Thymus (tissue), 11 donors: Measurements from ENCODE around the gene PA2G4. TPM values are rescaled to one million over a fixed set of nuclear protein-coding genes. Genes with fewer than 3 reads are reported as not detected.

Source experiments
- DNase-seq, 9 donors: peaks; one replicate each; pipeline ENCODE4 v3.0.0-alpha.2; 2013; ENCODE audit warnings: low spot score in 9 of 9, low read depth in 6 of 9, missing footprints in 1 of 9
- H3K27ac ChIP-seq, 2 donors: one replicate each; pipeline ENCODE4 v1.5.1; 2013; ENCODE audit warnings: control low read depth in 1 of 2, low read depth in 1 of 2, low read length in 1 of 2, mild to moderate bottlenecking in 1 of 2, moderate library complexity in 1 of 2
- H3K27me3 ChIP-seq, 2 donors: one replicate each; pipeline ENCODE4 v1.5.1; 2013; ENCODE audit warnings: low read length in 1 of 2; ENCODE audit not compliant: control insufficient read depth in 2 of 2, insufficient read depth in 1 of 2
- H3K36me3 ChIP-seq, 2 donors: one replicate each; pipeline ENCODE4 v1.5.1; 2013; ENCODE audit warnings: low read length in 1 of 2, mild to moderate bottlenecking in 1 of 2, moderate library complexity in 1 of 2; ENCODE audit not compliant: control insufficient read depth in 2 of 2, insufficient read depth in 2 of 2
- H3K4me1 ChIP-seq, 2 donors: one replicate each; pipeline ENCODE4 v1.5.1; 2013; ENCODE audit warnings: low read length in 2 of 2; ENCODE audit not compliant: control insufficient read depth in 2 of 2, insufficient read depth in 2 of 2
- H3K4me3 ChIP-seq, 2 donors: one replicate each; pipeline ENCODE4 v1.5.1; 2013; ENCODE audit warnings: low read length in 2 of 2, control low read depth in 1 of 2, mild to moderate bottlenecking in 1 of 2
- H3K9me3 ChIP-seq, 2 donors: one replicate each; pipeline ENCODE4 v1.5.1; 2013; ENCODE audit warnings: low read length in 1 of 2, mild to moderate bottlenecking in 1 of 2; ENCODE audit not compliant: control insufficient read depth in 2 of 2, insufficient read depth in 1 of 2
- WGBS: extraction: QIAGEN DNeasy Blood & Tissue Kit; methylation state at CpG from one replicate; pipeline ENCODE4 v1.1.7; 2013; 5-methylcytosine and 5-hydroxymethylcytosine counted together
- polyA plus RNA-seq: library from polyadenylated mRNA; stranded (reverse); fragments of 200-250 nt; gene quantifications from one replicate; pipeline ENCODE4 v1.2.3, GENCODE V29; 2013
- total RNA-seq: library from RNA; stranded (reverse); fragments of 120-200 nt; gene quantifications from one replicate; pipeline ENCODE4 v1.2.4, GENCODE V29; 2013
- donor health status: healthy.

PA2G4 gene
- total and polyA plus RNA-seq, 2 donors = 67.9 to 170 TPM

GRCh38 chr12:56127485-56127887, 23.1 kb downstream of the PA2G4 start:
- Histone ChIP-seq H3K4me3 (peak overlapping the region; percentile 36 to 63), H3K27me3 (no peaks in the 10 kb centered on the region), H3K36me3 (peaks cover 22 to 26% of the 10 kb centered on the region in 2 donors), H3K27ac (peak overlapping the region in 1 of 2 donors; percentile 93), H3K4me1 (peaks cover 19 to 45% of the 10 kb centered on the region in 2 donors), H3K9me3 (peaks cover 0 to 7% of the 10 kb centered on the region in 2 donors)
- 1% methylated on average over 8 of the region's 8 CpGs for WGBS
- no peak for DNase-seq

DNA sequence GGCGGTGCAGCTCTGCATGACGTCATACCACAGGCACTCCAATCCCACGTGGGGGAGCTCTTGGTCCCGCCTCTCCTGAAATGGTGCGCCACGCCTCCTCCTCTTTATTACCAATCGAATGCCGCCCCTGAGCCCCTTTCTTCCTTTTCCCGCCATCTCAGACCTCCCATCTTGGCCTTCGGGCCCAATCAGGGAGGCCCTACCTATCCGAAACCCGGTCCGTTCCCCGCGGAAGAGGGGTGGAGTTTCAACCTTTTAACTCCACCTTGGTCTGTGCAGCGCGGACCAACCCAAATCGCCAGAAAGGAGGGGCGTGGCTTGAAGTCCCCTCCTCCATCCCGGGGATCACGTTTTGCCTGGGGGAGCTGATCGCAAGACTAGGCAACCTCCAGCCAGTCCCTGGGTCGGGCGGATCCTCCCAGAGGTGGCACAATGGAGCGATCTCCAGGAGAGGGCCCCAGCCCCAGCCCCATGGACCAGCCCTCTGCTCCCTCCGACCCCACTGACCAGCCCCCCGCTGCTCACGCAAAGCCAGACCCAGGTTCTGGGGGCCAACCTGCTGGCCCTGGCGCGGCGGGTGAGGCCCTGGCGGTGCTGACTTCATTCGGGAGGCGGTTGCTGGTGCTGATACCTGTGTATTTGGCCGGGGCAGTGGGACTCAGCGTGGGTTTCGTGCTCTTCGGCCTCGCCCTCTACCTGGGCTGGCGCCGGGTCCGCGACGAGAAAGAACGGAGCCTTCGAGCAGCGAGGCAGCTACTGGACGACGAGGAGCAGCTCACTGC, 23.7 kb downstream of the PA2G4 start, which contains the start of gene ESYT1:
TSS of gene ESYT1 (plus strand) at position 380 of the 782 bp plus-strand sequence. CDS start at position 433, 53 bp downstream.
- WGBS = under 1% methylated on average over 49 of the region's 49 CpGs
- Histone ChIP-seq H3K4me1 (peaks cover 19 to 45% of the 10 kb centered on the region in 2 donors), H3K27ac (peak within 1 kb of the TSS; percentile 93)

GRCh38 chr12:56128670-56129205, 24.4 kb downstream of the PA2G4 start:
- Histone ChIP-seq H3K4me3 (peak overlapping the region; percentile 63 to 88), H3K27ac (peak overlapping the region; percentile 82 to 93), H3K9me3 (peaks cover 0 to 7% of the 10 kb centered on the region in 2 donors), H3K4me1 (peaks cover 19 to 45% of the 10 kb centered on the region in 2 donors), H3K36me3 (peaks cover 33 to 35% of the 10 kb centered on the region in 2 donors), H3K27me3 (no peaks in the 10 kb centered on the region)
- under 1% methylated on average over 20 of the region's 20 CpGs for WGBS
- DNase-seq = peak in 1 of 9 donors; percentile 53

More for the DNA sequence above, 23.7 kb downstream of the PA2G4 start, which contains the start of gene ESYT1:
- H3K9me3 ChIP-seq = peaks cover 0 to 7% of the 10 kb centered on the region in 2 donors
- peak; percentile 93 to 100 (median 99) for DNase-seq
- peaks cover 27 to 29% of the 10 kb centered on the region in 2 donors for H3K36me3 ChIP-seq
- no peaks in the 10 kb centered on the region for H3K27me3 ChIP-seq
- peak within 1 kb of the TSS; percentile 63 to 88 for H3K4me3 ChIP-seq

- H3K36me3 ChIP-seq = peaks cover 40 to 42% of the 10 kb centered on the region in 2 donors
- peaks cover 19 to 45% of the 10 kb centered on the region in 2 donors for H3K4me1 ChIP-seq
- under 1% methylated on average over 29 of the region's 29 CpGs for WGBS
- H3K4me3 ChIP-seq = peak overlapping the region; percentile 63 to 88
- H3K27me3 ChIP-seq = no peaks in the 10 kb centered on the region
- peak in 4 of 9 donors; percentile 49 to 82 (median 64) for DNase-seq
- H3K27ac ChIP-seq = peak overlapping the region; percentile 82 to 93
- H3K9me3 ChIP-seq = peaks cover 0 to 7% of the 10 kb centered on the region in 2 donors
Measured at GRCh38 chr12:56129206-56129941, 25.0 kb downstream of the PA2G4 start.

DNA sequence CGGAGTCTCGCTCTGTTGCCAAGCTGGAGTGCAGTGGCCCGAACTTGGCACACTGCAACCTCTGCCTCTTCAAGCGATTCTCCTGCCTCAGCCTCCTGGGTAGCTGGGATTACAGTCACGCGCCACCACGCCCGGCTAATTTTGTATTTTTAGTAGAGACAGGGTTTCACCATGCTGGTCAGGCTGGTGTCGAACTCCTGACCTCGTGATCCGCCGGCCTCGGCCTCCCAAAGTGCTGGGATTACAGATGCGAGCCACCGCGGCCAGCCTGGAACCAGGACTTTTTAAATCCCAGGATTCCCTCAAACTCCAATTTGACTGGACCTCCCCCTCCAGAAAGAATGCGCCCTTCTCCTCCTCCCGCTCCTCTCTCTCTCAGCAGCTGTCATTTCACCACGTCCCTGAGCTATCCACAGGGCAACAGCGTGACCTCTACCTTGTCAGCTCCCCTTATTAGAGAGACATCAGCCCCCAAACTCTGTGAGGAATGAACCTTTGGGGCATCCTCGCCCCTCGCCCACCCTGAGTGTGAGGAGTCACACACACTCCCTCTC, 25.7 kb downstream of the PA2G4 start:
- WGBS = 75% methylated on average over 22 of the region's 22 CpGs

GRCh38 chr12:56130876-56131275, 26.5 kb downstream of the PA2G4 start:
- peaks cover 19 to 37% of the 10 kb centered on the region in 2 donors for H3K4me1 ChIP-seq
- peaks cover 40 to 53% of the 10 kb centered on the region in 2 donors for H3K36me3 ChIP-seq
- no peaks in the 10 kb centered on the region for H3K27me3 ChIP-seq
- peaks cover 0 to 7% of the 10 kb centered on the region in 2 donors for H3K9me3 ChIP-seq
- H3K4me3 ChIP-seq = no peak overlapping the region
- 98% methylated on average over 4 of the region's 4 CpGs for WGBS
- no peak overlapping the region for H3K27ac ChIP-seq
- DNase-seq = no peak

More for the DNA sequence above, 25.7 kb downstream of the PA2G4 start:
- Histone ChIP-seq H3K27ac (peak overlapping the region; percentile 82 to 93), H3K4me1 (peaks cover 19 to 45% of the 10 kb centered on the region in 2 donors), H3K36me3 (peaks cover 40 to 47% of the 10 kb centered on the region in 2 donors), H3K4me3 (peak overlapping the region; percentile 63 to 88), H3K9me3 (peaks cover 0 to 7% of the 10 kb centered on the region in 2 donors), H3K27me3 (no peaks in the 10 kb centered on the region)
- DNase-seq = no peak

DNA sequence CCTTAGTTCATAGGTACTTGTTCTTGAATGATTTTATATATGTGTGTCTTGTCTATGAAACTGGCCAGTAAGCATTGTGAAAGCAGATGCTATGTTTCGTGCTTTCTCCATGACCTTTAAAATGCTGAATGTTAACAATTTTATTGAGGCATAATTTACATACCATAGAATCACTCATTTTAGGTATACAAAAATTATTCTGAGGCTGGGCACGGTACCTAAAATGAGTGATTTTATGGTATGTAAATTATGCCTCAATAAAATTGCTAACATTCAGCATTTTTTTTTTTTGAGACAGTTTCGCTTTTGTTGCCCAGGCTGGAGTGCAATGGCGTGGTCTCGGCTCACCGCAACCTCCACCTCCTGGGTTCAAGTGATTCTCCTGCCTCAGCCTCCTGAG, 30.5 kb downstream of the PA2G4 start:
- Histone ChIP-seq H3K27me3 (no peaks in the 10 kb centered on the region), H3K36me3 (peaks cover 69 to 92% of the 10 kb centered on the region in 2 donors), H3K9me3 (peaks cover 0 to 7% of the 10 kb centered on the region in 2 donors), H3K4me1 (peaks cover 2 to 29% of the 10 kb centered on the region in 2 donors), H3K27ac (no peak overlapping the region), H3K4me3 (no peak overlapping the region)
- no peak for DNase-seq
- 99% methylated on average over 6 of the region's 6 CpGs for WGBS

GRCh38 chr12:56137853-56138571, 33.7 kb downstream of the PA2G4 start:
- H3K27ac ChIP-seq = peak overlapping the region; percentile 57 to 61
- peak in 1 of 9 donors; percentile 31 for DNase-seq
- no peaks in the 10 kb centered on the region for H3K9me3 ChIP-seq
- 95% methylated on average over 14 of the region's 14 CpGs for WGBS
- no peak overlapping the region for H3K4me3 ChIP-seq
- no peaks in the 10 kb centered on the region for H3K27me3 ChIP-seq
- H3K36me3 ChIP-seq = peaks cover 64 to 87% of the 10 kb centered on the region in 2 donors
- H3K4me1 ChIP-seq = peaks cover 0 to 17% of the 10 kb centered on the region in 2 donors
